ENCODE data around the gene DOCK4. TPM values are rescaled to one million over a fixed set of nuclear protein-coding genes. Genes with fewer than 3 reads are reported as not detected.

DOCK4 gene
- total RNA-seq, 2 experiments from 2014 or later = 0.64 to 0.87 TPM

GRCh38 chr7:112232212-112232978 is 26.2 kb upstream of the DOCK4 start:
- no peaks in the 10 kb centered on the region for H3K9me3 Mint-ChIP-seq (ENCODE audit: low read depth)
- DNase-seq (no peak), ATAC-seq (no peak)
- CTCF ChIA-PET = no interaction called here
- no peak overlapping the region for H3K4me3 Mint-ChIP-seq
- H3K4me1 Mint-ChIP-seq = no peaks in the 10 kb centered on the region
- H3K27me3 Mint-ChIP-seq = no peaks in the 10 kb centered on the region
- no peak overlapping the region for H3K27ac Mint-ChIP-seq
- H3K36me3 Mint-ChIP-seq = peaks cover 7% of the 10 kb centered on the region

- no peak overlapping the region for H3K27ac Mint-ChIP-seq
These were observed 22.4 kb upstream of the DOCK4 start for GRCh38 chr7:112228632-112229031.

GRCh38 chr7:112226701-112227276 is 20.6 kb upstream of the DOCK4 start:
- no peaks in the 10 kb centered on the region for H3K27me3 Mint-ChIP-seq
- CTCF ChIA-PET = no interaction called here
- peaks cover 5% of the 10 kb centered on the region for H3K36me3 Mint-ChIP-seq
- no peak for ATAC-seq
- H3K27ac Mint-ChIP-seq = no peak overlapping the region
- no peak overlapping the region for H3K4me3 Mint-ChIP-seq
- H3K9me3 Mint-ChIP-seq (ENCODE audit: low read depth) = no peaks in the 10 kb centered on the region
- DNase-seq = no peak
- no peaks in the 10 kb centered on the region for H3K4me1 Mint-ChIP-seq

More at GRCh38 chr7:112228632-112229031, 22.4 kb upstream of the DOCK4 start:
- Mint-ChIP-seq H3K27me3 (no peaks in the 10 kb centered on the region), H3K9me3 (ENCODE audit: low read depth) (no peaks in the 10 kb centered on the region), H3K4me1 (no peaks in the 10 kb centered on the region), H3K36me3 (peaks cover 5% of the 10 kb centered on the region), H3K4me3 (no peak overlapping the region)
- CTCF ChIA-PET = no interaction called here
- DNase-seq = no peak
- ATAC-seq = no peak

GRCh38 chr7:112225006-112225405 is 18.8 kb upstream of the DOCK4 start:
- DNase-seq = no peak
- CTCF ChIA-PET = no interaction called here
- Mint-ChIP-seq H3K27me3 (no peaks in the 10 kb centered on the region), H3K4me3 (no peak overlapping the region), H3K36me3 (peaks cover 6% of the 10 kb centered on the region), H3K4me1 (no peaks in the 10 kb centered on the region), H3K27ac (no peak overlapping the region), H3K9me3 (ENCODE audit: low read depth) (no peaks in the 10 kb centered on the region)
- no peak for ATAC-seq

GRCh38 chr7:112224186-112224585 is 18.0 kb upstream of the DOCK4 start:
- CTCF ChIA-PET = no interaction called here
- H3K9me3 Mint-ChIP-seq (ENCODE audit: low read depth) = no peaks in the 10 kb centered on the region
- H3K36me3 Mint-ChIP-seq = peaks cover 6% of the 10 kb centered on the region
- H3K4me1 Mint-ChIP-seq = no peaks in the 10 kb centered on the region
- no peak for ATAC-seq
- no peak overlapping the region for H3K27ac Mint-ChIP-seq
- H3K4me3 Mint-ChIP-seq = no peak overlapping the region
- no peaks in the 10 kb centered on the region for H3K27me3 Mint-ChIP-seq
- DNase-seq = no peak

GRCh38 chr7:112223310-112223709 is 17.1 kb upstream of the DOCK4 start:
- Mint-ChIP-seq H3K36me3 (peaks cover 8% of the 10 kb centered on the region), H3K4me3 (no peak overlapping the region), H3K4me1 (no peaks in the 10 kb centered on the region), H3K9me3 (ENCODE audit: low read depth) (no peaks in the 10 kb centered on the region), H3K27ac (no peak overlapping the region), H3K27me3 (no peaks in the 10 kb centered on the region)
- CTCF ChIA-PET = no interaction called here
- no peak for ATAC-seq
- no peak for DNase-seq

GRCh38 chr7:112220877-112221434 is 14.8 kb upstream of the DOCK4 start:
- CTCF ChIA-PET = no interaction called here
- Mint-ChIP-seq H3K4me3 (no peak overlapping the region), H3K27me3 (no peaks in the 10 kb centered on the region), H3K4me1 (no peaks in the 10 kb centered on the region), H3K27ac (no peak overlapping the region), H3K9me3 (ENCODE audit: low read depth) (no peaks in the 10 kb centered on the region), H3K36me3 (peaks cover 8% of the 10 kb centered on the region)
- no peak for ATAC-seq
- DNase-seq = no peak

GRCh38 chr7:112215787-112216186 is 9.6 kb upstream of the DOCK4 start:
- peaks cover 7% of the 10 kb centered on the region for H3K36me3 Mint-ChIP-seq
- no peaks in the 10 kb centered on the region for H3K9me3 Mint-ChIP-seq (ENCODE audit: low read depth)
- DNase-seq (no peak), ATAC-seq (no peak)
- H3K4me1 Mint-ChIP-seq = peaks cover 3% of the 10 kb centered on the region
- H3K27me3 Mint-ChIP-seq = no peaks in the 10 kb centered on the region
- CTCF ChIA-PET = no interaction called here
- no peak overlapping the region for H3K27ac Mint-ChIP-seq
- no peak overlapping the region for H3K4me3 Mint-ChIP-seq

GRCh38 chr7:112214883-112215282 is 8.7 kb upstream of the DOCK4 start:
- CTCF ChIA-PET = interaction anchor here (1.4 kb wide), 1 partner anchor 9 kb away, joined by 5 read pairs; no protein-coding TSS in a partner anchor
- no peak overlapping the region for H3K27ac Mint-ChIP-seq
- no peaks in the 10 kb centered on the region for H3K27me3 Mint-ChIP-seq
- peaks cover 3% of the 10 kb centered on the region for H3K4me1 Mint-ChIP-seq
- ATAC-seq (no peak), DNase-seq (no peak)
- H3K36me3 Mint-ChIP-seq = peaks cover 7% of the 10 kb centered on the region
- no peak overlapping the region for H3K4me3 Mint-ChIP-seq
- no peaks in the 10 kb centered on the region for H3K9me3 Mint-ChIP-seq (ENCODE audit: low read depth)

GRCh38 chr7:112214268-112214667 is 8.1 kb upstream of the DOCK4 start:
- H3K4me3 Mint-ChIP-seq = no peak overlapping the region
- no peaks in the 10 kb centered on the region for H3K27me3 Mint-ChIP-seq
- CTCF ChIA-PET = interaction anchor here (1.4 kb wide), 1 partner anchor 9 kb away, joined by 5 read pairs; no protein-coding TSS in a partner anchor
- no peak overlapping the region for H3K27ac Mint-ChIP-seq
- DNase-seq (no peak), ATAC-seq (no peak)
- peaks cover 7% of the 10 kb centered on the region for H3K36me3 Mint-ChIP-seq
- peaks cover 3% of the 10 kb centered on the region for H3K4me1 Mint-ChIP-seq
- H3K9me3 Mint-ChIP-seq (ENCODE audit: low read depth) = no peaks in the 10 kb centered on the region

GRCh38 chr7:112213735-112214134 is 7.5 kb upstream of the DOCK4 start:
- peaks cover 5% of the 10 kb centered on the region for H3K36me3 Mint-ChIP-seq

GRCh38 chr7:112212571-112212970 is 6.4 kb upstream of the DOCK4 start:
- Mint-ChIP-seq H3K4me3 (no peak overlapping the region), H3K4me1 (peaks cover 7% of the 10 kb centered on the region), H3K9me3 (ENCODE audit: low read depth) (no peaks in the 10 kb centered on the region), H3K27ac (no peak overlapping the region), H3K27me3 (no peaks in the 10 kb centered on the region), H3K36me3 (peaks cover 5% of the 10 kb centered on the region)
- no peak for DNase-seq
- no peak for ATAC-seq
- CTCF ChIA-PET = no interaction called here

More at GRCh38 chr7:112213735-112214134, 7.5 kb upstream of the DOCK4 start:
- Mint-ChIP-seq H3K4me3 (no peak overlapping the region), H3K27ac (no peak overlapping the region), H3K9me3 (ENCODE audit: low read depth) (no peaks in the 10 kb centered on the region), H3K4me1 (peaks cover 3% of the 10 kb centered on the region), H3K27me3 (no peaks in the 10 kb centered on the region)
- CTCF ChIA-PET = interaction anchor here (1.4 kb wide), 1 partner anchor 8 kb away, joined by 5 read pairs; no protein-coding TSS in a partner anchor
- DNase-seq (no peak), ATAC-seq (no peak)

GRCh38 chr7:112211348-112211907 is 5.2 kb upstream of the DOCK4 start:
- Mint-ChIP-seq H3K4me3 (no peak overlapping the region), H3K9me3 (ENCODE audit: low read depth) (no peaks in the 10 kb centered on the region), H3K27ac (no peak overlapping the region), H3K27me3 (no peaks in the 10 kb centered on the region), H3K36me3 (peaks cover 5% of the 10 kb centered on the region), H3K4me1 (peaks cover 12% of the 10 kb centered on the region)
- DNase-seq (no peak), ATAC-seq (no peak)
- CTCF ChIA-PET = no interaction called here

GRCh38 chr7:112207765-112208164 is 1.6 kb upstream of the DOCK4 start:
- peaks cover 32% of the 10 kb centered on the region for H3K4me1 Mint-ChIP-seq
- H3K27ac Mint-ChIP-seq = no peak overlapping the region
- DNase-seq (no peak), ATAC-seq (no peak)
- peaks cover 26% of the 10 kb centered on the region for H3K27me3 Mint-ChIP-seq
- H3K36me3 Mint-ChIP-seq = peaks cover 2% of the 10 kb centered on the region
- H3K4me3 Mint-ChIP-seq = peak overlapping the region; percentile 87
- no peaks in the 10 kb centered on the region for H3K9me3 Mint-ChIP-seq (ENCODE audit: low read depth)
- CTCF ChIA-PET = no interaction called here
